ENCODE data around the gene EIF4A2.

Gene EIF4A2

DNA sequence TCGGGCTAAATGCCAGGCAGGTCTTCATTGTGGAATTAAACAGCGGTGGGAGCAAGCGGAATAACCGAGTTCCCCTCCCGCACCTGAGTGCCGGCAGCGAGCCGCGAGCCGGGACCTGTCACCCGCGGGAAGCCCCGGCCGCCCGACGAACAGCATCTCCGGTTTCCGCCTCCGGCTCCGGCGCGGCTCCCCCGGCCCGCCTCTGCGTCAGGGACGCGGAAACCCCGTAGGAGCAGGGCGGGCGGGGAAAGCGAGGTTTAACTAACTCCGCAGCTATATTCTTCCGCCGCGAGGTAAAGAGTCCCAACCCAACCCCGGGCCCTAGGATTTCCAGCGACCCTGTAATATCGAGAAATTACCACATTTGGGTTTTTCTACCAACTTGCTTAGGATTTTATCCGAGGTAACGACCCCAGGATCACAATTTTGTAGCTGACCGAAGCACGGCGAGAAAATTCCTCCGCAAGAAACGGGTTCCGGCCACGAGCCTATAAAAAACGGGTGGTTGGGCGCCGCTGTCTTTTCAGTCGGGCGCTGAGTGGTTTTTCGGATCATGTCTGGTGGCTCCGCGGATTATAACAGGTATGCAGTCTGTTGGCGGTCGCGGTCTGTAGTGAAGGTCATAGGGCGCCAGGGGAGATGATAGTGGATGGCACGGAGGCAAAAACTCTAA, at the start of gene EIF4A2:
Gene EIF4A2, plus strand, starts transcription at position 520 of the 673 bp plus-strand sequence. Its CDS starts 34 bp downstream, at position 554.
- DNase-seq (ENCODE audit: low spot score) = peak; percentile 90

DNA sequence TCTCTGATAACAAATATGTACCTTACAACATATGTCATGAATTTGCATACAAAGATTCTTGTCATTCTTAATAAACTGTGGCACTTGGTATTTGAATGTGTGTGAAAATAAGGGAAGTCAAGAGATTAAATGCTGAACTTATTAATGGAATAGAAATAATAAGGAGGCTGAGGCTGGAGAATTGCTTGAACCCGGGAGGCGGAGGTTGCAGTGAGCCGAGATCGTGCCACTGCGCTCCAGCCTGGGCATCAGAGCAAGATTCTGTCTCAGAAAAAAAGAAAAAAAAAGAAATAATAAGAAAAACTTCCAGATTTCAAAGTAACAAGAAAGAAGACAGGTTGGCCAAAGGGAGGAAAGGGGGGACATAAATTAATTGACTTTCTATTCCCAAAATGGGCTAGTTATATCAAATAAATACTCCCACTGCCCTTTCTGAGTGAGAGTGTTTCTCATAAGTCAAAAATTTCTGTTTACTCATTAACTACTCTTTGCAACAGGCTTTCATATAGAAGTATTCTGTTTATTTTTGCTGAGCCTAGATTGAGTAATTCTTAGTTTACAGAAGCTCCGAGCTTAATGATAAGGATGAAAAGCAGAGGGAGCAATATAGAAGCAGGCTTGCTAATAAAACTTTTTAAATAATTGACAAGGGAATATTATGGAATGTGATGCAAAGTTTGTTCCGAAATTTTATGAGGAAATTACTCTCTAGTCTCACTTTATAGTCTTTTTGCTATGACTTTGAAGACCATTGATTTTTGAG, 40.6 kb upstream of the EIF4A2 start:
- no peak for DNase-seq (ENCODE audit: low spot score)

DNA sequence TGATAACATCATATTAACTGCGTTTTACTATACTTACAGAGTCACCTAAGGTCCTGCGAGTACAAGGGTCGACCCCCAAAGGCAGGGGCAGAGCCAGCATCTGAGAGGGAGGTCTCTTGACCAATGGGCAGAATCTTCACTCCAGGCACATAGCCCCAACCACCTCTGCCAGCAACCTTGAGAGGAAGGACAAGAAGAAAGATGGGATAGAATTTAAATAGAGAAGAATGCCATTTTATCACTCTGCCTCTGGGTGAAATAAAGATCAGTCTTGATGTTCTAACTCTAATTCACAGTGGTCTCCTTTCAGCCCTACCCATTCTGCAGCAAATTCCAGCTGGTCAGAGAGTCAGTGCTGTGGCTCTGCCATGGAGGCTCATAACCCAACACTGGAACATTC, 39.7 kb upstream of the EIF4A2 start:
- DNase-seq (ENCODE audit: low spot score) = no peak

DNA sequence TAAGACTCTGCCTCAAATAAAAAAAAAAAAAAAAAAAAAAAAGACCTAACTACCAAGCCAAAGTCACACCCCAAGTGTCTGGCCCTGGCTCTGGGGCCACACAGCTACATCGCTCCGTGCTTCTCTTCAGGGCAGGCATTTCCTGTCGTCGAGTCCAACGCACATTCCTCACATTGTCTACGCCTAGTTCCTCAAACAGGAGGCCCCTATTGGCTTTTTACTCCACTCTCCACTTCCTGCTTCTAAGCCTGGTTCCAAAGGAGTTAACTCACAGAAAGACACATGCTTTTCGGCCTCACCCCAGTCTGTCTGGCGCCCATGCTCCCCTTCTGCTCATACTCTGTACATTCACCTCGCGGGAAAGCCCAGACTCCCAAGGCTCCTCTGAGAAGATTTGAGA, 37.4 kb upstream of the EIF4A2 start:
- DNase-seq (ENCODE audit: low spot score) = no peak

DNA sequence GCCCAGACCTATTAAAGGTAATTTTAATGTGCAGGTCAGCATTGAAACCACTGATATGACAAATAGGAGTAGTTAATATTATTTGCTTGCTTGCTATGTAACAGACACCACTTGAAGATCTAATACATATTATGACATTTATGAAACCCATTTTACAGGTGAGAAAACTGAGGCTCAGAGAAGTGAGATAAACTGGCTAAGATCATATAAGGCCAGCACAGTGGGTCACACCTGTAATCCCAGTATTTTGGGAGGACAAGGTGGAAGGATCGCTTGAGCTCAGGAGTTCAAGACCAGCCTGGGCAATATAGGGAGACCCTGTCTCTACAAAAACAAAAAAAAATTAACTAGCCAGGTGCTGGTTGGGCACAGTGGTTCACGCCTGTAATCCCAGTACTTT, 33.1 kb upstream of the EIF4A2 start:
- no peak for DNase-seq (ENCODE audit: low spot score)

DNA sequence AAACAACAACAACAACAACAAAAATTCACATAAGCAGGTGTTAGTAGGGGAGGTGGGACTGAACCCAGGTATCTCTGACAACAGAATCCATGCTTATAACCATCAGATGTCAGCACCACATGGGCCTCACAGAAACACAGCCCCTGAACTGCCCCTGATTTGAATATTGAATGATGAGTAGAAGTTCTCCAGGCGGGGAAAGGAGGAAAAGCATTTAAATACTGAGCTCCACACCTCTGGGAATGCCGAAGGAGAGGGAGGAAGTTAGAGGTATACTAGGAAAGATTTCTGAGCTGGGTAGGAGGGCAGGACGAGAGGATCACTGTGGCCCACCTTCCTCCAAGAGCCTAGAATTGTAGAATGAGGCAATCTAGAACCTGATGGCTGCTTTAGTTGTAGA, 31.9 kb upstream of the EIF4A2 start:
- DNase-seq (ENCODE audit: low spot score) = no peak

DNA sequence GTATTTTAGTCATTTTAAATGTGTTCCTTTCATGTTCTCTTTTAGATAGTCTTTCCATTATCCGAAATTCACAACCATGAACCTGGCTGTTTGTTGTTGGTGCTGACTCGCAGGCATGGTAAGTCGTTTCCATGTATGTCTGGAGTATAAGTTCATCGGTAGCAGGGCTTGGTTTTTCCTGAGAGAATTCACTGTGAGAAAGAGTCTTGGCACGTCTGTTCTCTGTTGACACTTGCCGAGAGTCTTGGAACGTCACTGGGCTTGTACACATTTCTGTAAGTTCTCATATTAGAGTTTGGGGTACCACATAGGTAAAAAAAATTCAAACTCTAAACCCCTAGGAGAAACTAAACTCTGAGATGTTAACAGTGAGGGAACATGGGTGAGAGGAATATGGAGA, 29.4 kb upstream of the EIF4A2 start:
- no peak for DNase-seq (ENCODE audit: low spot score)

DNA sequence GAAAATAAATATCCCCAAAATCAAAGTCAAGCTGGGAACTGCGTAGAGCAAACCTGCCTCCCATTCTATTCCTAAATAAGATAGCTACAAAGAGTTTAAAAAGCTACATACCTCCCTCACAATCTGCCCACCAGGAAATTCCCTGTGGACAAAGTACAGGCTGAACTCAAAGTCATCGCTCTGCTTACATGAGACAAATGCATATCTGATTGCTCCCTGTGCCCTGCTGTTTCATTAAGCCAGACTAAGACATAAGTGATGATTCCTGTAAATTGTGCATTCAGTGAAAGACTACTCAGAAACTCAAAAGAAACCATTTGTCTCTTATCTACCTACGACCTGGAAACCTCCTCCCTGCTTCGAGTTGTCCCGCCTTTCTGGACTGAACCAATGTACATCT, 28.5 kb upstream of the EIF4A2 start:
- no peak for DNase-seq (ENCODE audit: low spot score)

DNA sequence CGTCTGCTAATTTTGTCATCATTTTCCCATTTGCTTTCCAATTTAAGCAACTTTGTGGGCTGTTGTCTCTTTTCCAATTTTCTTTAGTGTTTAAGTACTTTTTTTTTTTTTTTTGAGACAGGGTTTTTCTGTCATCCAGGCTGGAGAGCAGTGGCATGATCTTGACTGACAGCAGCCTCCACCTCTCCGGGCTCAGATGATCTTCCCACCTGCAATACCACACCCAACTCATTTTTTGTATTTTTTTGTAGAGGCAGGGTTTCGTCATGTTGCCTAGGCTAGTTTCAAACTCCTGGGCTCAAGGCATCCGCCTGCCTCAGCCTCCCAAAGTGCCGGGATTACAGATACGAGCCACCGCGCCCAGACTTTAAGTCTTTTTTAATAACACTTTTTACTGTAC, 26.2 kb upstream of the EIF4A2 start:
- DNase-seq (ENCODE audit: low spot score) = no peak

DNA sequence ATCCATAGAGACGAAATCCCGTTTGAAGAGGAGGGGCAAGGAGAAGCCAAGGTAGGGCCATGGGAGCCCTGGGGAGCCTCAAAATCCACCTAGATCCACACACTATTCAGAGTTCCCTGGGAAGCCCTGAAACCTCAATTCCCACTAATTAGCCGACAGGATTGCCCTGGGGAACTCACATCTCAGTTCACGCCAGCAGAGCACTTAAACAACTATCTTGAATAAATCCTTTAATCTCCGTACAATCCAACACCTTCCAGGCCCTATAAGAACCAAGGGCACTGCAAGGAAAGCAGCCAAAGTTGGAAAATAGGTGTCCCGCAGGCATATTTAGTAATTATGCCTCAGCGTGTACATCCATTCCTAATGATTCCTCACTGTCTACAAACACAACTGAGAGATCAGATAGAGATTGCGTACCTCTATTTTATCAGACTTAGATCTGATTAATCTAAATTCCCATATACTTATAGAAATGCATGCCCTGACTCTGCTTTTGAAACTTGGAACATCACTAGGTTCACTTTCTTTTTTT, 25.6 kb upstream of the EIF4A2 start:
- DNase-seq (ENCODE audit: low spot score) = no peak

DNA sequence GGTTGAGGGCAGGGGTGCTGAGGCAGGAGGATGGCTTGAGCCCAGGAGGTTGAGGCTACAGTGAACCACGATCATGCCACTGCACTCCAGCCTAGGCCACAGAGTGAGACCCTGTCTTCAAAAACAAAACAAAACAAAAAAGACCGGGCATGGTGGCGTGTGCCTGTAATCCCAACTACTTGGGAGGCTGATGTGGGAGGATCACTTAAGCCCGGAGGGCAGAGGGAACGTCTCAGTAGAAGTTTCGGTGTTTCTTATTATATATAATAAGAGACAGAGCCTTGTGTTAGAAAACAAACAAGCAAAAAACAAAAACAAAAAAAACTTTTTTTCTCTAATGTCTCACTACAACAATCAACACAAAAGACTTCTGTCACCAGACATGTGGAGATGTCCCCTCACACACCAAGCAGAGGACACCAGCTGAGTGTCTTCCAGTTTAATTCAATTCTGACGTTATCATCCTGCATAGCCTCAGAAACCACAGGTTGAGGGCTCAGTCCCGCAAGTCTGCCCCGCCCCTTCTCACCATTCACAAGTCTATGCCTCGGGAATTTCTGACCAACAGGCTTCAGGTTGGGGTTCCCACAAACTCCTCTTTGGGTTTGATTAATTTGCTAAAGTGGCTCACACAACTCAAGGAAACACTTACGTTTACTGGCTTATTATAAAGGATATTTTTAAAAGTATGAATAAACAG, 24.0 kb upstream of the EIF4A2 start:
- no peak for DNase-seq (ENCODE audit: low spot score)

DNA sequence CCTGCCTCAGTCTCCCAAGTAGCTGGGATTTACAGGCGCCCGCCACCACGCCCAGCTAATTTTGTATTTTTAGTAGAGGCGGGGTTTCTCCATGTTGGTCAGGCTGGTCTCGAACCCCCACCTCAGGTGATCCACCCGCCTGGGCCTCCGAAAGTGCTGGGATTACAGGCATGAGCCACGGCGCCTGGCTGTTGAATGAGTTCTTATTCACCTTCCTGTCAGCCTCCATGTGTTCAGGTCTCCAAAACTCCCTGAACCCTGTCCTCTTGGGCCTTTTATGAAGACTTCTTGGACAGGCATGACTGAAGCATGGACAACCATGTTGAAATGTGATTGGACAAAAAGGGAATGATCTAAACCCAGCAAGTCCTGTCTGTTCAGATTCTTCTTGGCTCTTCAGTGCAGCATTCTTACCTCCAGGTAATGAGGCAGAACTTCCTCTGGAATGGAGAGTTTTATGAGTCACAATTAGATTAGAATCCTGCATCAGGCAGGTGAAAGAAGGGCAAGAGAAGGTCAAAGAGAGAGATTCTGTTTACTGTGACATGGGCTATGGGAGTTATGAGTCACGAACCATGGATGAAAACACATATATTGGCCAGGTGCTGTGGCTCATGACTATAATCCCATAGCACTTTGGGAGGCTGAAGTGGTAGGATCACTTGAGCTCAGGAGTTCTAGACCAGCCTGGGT, 23.1 kb upstream of the EIF4A2 start:
- DNase-seq (ENCODE audit: low spot score) = no peak

DNA sequence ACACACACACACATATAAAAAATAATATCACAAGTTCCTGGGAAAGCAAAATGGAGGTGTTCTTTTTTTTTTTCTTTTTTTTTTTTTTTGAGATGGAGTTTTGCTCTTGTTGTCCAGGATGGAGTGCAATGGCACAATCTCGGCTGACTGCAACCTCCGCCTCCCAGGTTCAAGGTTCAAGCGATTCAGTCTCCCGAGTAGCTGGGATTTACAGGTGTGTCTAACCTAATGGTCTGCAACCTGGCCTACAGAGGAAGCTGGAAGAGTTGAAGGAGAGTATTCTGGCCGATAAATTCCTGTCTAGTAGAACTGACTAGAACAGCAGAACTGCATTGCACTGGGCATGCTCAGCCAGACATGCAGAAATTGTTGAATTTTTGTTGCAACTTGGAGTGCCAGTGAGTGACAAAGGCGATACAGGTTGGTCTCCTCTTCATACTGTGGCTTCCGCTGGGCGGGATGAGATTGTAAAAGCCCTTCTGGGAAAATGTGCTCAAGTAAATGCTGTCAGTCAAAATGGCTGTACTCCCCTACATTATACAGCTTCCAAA, 22.4 kb upstream of the EIF4A2 start:
- DNase-seq (ENCODE audit: low spot score) = no peak

DNA sequence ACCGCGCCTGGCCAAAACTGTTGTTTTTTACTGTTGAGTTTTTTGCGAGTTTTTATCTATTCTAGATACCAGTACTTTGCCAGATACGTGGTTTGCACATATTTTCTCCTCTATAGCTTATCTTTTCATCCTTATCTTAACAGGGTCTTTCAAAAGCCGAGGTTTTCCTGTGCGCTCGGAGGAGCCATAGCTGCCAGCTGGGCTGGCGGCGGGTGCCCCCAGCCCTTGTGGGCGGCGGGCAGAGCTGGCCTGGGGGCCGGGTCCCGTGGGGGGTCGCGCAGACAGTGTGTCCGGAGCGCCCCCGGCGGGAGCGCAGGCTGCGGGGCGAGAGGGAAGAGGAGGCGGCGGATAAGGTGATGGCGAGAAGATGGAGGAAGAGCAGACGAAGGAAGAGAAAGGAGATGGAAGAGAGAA, 11.1 kb upstream of the EIF4A2 start:
- DNase-seq (ENCODE audit: low spot score) = no peak

DNA sequence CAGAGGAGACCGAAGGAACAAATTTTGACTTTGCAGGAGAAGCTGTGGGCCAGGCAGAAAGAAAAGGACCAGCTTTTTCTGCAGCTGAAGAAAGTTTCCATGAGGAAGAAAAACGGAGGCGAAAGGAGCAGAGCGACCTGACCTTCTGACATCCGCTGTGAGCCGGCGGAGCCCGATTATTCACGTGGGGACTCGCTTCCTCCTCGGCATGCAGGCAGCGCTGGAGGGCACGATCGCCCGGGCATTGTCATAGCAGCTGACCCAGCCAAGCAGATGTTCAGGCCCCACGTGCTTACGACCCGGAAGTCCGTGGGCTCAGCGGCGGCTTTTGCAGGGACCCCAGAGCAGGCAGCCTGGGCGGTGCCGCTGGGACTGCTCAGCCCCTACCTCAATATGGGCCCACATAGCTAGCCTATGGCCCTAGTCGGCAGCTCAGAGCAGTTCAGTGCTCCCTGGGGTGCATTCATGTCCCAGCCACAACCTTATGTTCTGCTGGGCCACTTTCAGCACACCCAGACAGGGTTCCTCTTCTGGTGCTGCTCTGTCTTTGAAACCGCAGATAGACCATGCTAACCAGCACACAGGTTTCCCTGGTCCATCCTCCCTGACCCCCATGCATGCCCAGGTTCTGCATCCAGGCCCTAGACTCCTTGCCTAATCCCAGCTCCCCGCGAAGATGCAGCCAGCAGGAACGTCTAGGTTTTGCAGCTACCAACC, 10.5 kb upstream of the EIF4A2 start:
- peak; percentile 90 for DNase-seq (ENCODE audit: low spot score)

DNA sequence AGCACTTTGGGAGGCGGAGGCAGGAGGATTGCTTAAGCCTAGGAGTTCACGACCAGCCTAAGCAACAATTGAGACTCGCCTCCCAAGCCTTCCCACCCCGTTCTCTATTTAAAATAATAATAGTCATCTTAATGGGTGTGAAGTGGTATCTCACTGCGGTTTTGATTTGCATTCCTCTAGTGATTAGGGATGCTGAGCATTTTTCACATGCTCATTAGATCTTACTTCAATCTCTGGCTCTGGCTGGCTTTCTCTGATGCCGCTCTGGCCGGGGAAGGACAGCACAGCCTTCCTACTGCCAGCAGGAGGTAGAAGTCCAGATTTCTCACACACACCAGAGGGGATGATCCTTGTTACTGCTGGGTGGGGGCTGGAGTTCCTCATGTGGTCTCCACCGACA, 7.4 kb upstream of the EIF4A2 start:
- no peak for DNase-seq (ENCODE audit: low spot score)

DNA sequence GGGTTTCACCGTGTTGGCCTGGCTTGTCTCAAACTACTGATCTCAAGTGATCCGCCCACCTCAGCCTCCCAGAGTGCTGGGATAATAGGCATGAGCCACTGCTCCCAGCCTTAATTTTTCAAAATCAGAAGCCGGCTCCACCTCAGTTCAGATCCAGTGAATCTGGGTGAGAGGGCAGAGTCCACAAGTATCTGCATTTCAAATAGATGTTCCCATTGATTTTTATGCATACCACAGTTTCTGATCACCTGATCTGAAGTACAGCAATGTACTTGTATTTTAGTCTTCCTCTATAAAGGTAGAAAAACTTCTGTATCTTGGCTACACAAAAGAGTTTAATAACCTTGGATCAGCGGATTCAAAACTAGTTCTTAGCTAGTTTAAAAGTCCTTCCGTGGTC, 4.2 kb upstream of the EIF4A2 start:
- DNase-seq (ENCODE audit: low spot score) = no peak

DNA sequence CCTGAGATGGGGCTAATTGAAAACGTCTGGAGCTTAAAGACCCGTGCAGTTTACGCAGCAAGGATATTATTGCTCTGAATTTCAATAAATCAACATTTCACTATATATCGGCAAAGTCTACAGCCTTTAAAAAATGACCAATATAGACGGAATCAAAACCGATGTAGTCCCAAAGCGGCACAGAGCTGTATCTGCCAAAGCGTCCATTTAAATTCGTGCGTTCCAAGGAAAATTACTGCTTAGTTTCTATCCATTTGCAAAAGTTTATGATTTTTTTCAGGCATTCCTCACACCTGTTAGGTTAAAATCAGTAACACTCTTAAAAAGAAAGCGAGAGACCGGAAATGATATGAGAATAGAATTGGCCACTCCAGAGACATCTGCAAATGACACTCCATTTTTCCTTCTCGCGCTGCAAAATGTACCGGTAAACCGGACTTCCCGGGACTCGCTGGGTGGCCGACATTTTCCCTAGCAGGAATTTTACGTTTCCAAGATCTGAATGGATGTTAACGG, 777 bp upstream of the EIF4A2 start:
- DNase-seq (ENCODE audit: low spot score) = peak; percentile 61

DNA sequence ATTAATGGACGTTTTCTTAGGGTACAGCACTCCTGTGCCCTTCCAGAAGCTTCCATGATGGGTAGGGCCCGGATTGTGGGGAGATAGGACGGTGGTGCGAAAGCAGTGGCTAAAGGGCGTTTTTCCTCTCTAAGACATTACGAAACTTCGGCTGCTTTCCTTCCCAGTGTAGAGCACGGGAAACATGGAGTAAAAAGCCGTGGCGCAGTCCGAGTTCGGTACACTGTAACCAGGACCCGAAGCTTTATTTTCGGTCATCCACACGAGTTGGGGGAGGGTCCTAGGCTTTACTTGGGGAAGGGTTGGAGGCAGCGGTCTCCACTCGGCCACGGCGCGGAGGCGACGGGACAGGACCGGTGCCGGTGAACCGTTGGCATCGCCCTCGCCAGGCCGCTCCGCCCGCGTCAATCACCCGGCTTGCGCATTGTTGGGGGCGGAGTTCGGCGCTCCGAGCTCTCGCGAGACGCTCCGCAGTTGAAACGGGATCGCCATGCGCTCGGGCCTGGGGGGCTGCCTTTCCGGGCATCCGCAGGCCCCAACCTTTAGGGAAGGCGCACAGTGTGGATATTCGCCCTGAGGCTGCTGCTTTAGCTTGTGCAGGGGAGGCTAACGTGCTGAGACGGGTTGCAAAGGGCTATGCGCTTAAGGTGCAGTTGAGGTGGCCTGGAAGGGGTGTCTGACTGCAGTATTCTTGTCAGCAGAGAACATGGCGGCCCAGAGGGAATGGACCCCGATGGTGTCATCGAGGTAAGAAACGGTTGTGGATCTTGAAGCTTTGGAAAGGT, 546 bp downstream of the EIF4A2 start:
- peak; percentile 80 for DNase-seq (ENCODE audit: low spot score)

DNA sequence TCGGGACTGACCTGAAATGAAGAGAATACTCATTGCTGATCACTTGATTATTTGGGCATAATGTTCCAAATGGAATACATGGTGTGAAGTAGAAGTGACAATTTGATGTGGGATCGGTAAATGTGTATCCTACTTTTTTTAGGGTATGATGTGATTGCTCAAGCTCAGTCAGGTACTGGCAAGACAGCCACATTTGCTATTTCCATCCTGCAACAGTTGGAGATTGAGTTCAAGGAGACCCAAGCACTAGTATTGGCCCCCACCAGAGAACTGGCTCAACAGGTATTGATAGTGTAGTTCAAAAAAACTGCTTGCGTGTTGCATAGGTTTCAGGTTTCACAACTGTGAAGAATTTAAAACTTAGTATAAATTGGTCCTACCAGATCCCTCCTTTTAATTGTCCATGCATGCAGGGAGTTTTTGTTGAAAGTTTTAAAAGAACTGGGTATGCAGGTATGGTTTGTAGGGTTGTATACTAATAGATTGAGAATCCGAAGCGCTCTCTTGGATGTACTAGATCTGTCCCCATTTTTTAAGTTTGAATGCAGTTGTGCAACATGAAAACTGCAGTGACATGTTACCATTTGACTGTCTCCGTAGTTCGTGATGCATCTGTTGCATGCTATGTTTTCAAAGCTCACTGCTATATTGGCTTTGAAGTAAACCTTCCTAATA, 1.6 kb downstream of the EIF4A2 start:
- DNase-seq (ENCODE audit: low spot score) = peak; percentile 35

Data from NAMALWA (cell line).